ENCODE data around the gene ATP6V1F.

ATP6V1F gene

DNA sequence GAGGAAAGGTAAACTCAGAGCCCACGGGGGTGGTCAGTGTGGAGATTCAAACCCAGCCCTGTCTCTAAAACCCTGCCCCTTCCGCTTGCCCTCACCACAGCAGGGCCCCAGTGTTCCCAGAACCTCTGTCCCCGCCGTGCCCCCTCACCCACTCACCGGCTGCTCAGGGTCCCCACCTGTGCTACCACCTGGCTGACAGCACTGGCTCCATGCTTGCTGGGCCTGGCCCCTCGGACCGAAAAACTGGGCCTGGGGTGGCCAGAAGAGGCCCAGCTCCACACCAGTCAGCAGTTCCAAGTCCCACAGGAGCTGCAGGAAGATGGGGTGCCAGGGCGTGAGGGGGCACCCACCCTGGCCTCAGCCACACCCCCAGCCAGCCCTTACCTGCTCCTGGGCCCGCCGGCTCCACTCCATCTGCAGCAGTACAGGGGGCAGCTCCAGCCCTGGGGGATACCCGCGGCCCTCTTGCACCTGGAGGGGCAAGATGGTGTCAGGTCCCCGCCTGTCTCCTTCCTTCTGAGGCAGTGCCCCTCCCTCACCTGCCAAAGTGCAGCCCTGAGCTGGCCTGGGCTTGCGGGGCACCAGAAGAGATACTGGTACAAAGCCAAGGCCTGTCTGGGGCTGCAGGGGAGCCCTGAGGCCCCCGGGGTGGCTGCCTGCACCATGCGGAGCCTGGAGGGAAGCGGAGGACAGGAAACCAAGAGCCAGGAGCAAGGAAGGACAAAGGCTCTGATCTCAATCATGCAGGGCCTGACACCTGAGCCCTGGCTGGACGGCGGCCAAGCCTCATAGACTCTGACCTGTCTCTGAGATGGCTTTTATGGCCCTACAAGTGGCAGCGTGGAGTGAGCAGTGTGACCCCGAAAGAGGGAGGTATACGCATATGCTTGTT lies 11.7 kb downstream of the ATP6V1F start:
- peak overlapping the region; percentile 50; the same call in 1 of the 2 replicates for H3K27ac ChIP-seq
- no peak for TF ChIP-seq CTCF (IDR thresholded peaks at IDR 0.05)
- TF ChIP-seq ZFX (IDR thresholded peaks at IDR 0.05; ENCODE audit: borderline replicate concordance): no peak

GRCh38 chr7:128875523-128875948 lies 12.9 kb downstream of the ATP6V1F start:
- TF ChIP-seq ZFX (IDR thresholded peaks at IDR 0.05; ENCODE audit: borderline replicate concordance): no peak
- TF ChIP-seq CTCF (IDR thresholded peaks at IDR 0.05): no peak

DNA sequence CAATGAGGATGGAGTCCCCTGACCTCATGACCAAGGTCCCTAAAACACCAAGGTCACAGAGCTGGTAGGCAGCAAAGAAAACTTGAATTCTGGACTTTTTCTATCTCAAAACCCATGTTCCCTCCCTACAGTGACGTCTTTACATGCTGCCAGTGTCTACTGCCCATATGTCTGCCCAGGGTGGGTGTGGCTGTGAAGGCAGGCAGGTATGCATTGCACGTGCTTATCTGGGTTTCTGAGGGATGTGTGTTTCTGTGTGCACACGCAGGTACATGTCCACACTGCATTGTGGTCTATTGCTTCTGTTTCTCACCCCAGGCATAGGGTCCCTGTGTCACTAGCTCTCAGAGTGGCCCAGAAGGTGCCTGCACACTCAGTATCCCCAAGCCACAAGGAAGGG lies 13.5 kb downstream of the ATP6V1F start:
- no peak overlapping the region for H3K27ac ChIP-seq
- TF ChIP-seq CTCF (IDR thresholded peaks at IDR 0.05) (no peak), ZFX (IDR thresholded peaks at IDR 0.05; ENCODE audit: borderline replicate concordance) (no peak)

More at GRCh38 chr7:128875523-128875948, 12.9 kb downstream of the ATP6V1F start:
- no peak overlapping the region for H3K27ac ChIP-seq

DNA sequence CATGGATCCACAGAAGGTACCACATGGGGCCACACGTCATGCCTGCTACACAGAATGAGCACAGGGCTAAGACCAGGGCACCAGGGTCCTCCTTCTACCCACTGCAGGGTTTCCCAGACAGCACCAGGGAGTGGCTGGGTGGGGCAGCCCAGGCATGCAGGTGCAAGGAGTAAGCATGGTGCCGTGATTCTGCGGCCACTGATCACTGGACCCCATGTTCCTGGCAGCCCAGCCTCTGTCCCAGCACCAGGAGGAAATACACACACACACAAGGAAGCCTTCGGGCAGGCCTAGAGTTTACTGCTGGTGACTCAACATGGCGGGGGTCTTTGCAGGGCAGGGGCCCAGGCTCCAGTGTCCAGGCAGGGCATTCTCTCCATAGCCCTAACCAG lies 13.9 kb downstream of the ATP6V1F start:
- no peak for TF ChIP-seq CTCF (IDR thresholded peaks at IDR 0.05)
- no peak for TF ChIP-seq ZFX (IDR thresholded peaks at IDR 0.05; ENCODE audit: borderline replicate concordance)
- H3K27ac ChIP-seq: no peak overlapping the region

DNA sequence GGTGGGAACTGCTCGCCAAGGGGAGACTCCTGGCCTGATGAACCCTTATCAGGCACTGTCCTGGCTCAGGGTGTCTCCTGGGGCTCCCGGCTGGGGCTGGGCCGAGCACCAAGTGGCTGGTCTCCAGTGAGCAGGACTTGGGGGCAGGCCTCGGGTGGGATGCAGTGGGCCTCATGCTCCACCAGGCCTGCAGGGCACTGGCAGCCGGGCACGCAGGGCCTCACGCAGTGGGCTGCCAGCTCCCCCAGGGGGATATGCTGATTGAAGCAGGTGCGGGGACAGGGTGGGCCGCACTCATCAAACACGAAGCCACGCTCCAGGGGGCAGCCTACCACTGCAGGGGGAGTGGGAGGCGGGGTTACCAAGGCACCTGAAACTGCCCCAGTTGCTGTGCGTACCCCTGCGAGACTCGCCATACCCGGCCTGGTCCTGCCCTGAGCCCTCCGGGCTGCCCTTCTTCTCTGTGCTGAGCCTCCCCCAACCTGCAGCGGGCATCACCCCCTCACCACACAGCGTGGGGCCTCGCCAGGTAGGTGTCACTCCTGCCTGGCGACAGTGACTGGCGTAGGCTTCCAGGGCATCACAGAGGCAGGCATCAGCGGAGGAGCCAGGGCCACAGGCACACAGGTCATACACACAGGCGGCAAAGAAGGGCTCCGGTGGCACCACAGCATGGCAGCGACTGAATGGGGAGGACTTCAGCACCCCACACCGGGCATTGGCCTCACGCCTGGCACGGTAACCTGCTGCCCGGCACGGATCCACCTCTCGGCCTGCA lies 14.5 kb downstream of the ATP6V1F start:
- no peak overlapping the region for H3K27ac ChIP-seq
- TF ChIP-seq CTCF (IDR thresholded peaks at IDR 0.05): no peak
- no peak for TF ChIP-seq ZFX (IDR thresholded peaks at IDR 0.05; ENCODE audit: borderline replicate concordance)

DNA sequence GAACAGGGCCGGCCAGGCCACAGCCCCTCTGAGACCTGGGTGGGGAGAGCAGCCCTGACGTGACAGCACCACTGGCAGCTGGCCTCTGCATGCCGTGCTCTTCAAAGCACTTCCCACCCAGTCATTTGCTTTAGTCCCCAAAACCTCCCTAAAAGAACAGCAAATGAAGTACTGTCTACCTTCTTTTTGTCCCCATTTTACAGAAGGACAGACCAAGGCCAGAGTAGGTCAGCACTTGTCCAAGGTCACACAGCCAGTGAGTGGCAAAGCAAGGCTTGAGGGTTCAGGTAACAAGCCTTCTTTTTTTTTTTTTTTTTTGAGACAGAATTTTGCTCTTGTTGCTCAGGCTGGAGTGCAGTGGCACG lies 15.1 kb downstream of the ATP6V1F start:
- TF ChIP-seq CTCF (IDR thresholded peaks at IDR 0.05) (no peak), ZFX (IDR thresholded peaks at IDR 0.05; ENCODE audit: borderline replicate concordance) (no peak)
- no peak overlapping the region for H3K27ac ChIP-seq

Measured in 22Rv1 (cell line).